Ectodermal cell (in vitro differentiated cells): Measurements from ENCODE around the gene B3GNT2.
A peak's percentile ranks its signal among the peaks of the same experiment; 100 is the strongest.

Experiments used
- H3K27ac ChIP-seq: 2 replicates; pipeline ENCODE4 v1.7.0; 2013; ENCODE audit warnings: mild to moderate bottlenecking, low read depth, low read length; ENCODE audit not compliant: insufficient read depth, poor library complexity, severe bottlenecking
- H3K27me3 ChIP-seq: 2 replicates; pipeline ENCODE4 v1.7.0; 2013; ENCODE audit warnings: mild to moderate bottlenecking, low read length; ENCODE audit not compliant: insufficient read depth, control insufficient read depth, poor library complexity, severe bottlenecking
- H3K36me3 ChIP-seq: one replicate; pipeline ENCODE4 v1.7.0; 2013; ENCODE audit warnings: low read length; ENCODE audit not compliant: control insufficient read depth, insufficient read depth
- H3K4me1 ChIP-seq: one replicate; pipeline ENCODE4 v1.7.0; 2013; ENCODE audit warnings: low read length; ENCODE audit not compliant: control insufficient read depth, insufficient read depth
- H3K4me3 ChIP-seq: 2 replicates; pipeline ENCODE4 v1.7.0; 2013; ENCODE audit warnings: low read depth, low read length, control low read depth; ENCODE audit not compliant: insufficient read depth
- H3K9me3 ChIP-seq: 2 replicates; pipeline ENCODE4 v1.7.0; 2013; ENCODE audit warnings: mild to moderate bottlenecking, low read length, moderate library complexity; ENCODE audit not compliant: control insufficient read depth
- WGBS, 2 experiments: methylation state at CpG; one replicate each; pipeline ENCODE4 v1.1.7; 2013; ENCODE audit warnings: missing lambda C conversion rate in 2 of 2; 5-methylcytosine and 5-hydroxymethylcytosine counted together

B3GNT2 gene

DNA sequence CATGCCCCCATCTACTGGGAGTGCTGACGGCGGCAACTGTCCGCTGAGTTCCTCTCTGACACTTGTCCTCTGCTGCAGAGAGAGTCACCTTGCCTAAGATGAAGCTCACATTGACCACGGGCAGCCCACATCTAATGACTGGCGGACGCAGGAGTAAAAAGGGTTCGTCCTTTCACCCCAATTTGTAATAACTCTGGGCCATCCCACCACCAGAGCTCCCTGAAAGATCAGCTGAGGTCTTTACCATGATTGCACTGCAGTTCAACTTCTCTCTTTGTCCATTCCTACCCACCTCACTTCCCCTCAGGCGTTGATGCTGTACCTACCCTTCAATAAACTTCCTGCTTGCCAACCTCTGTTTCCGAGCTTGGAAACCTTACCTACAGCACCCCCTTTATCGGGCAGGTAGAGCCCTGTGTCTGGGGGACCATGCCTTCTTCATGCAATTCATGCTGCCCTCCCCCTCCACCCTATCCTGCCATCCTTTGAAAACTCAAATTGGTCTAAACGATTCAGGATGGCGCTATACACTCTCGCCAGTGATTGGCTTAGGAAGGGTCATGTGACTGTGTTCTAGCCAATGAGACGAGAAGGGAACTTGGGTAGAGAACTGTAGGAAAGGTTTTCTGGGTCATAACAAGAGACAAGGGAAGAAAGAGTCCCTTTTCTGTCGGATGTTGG lies 10.3 kb upstream of the B3GNT2 start:
- H3K4me3 ChIP-seq: no peak overlapping the region
- 94 to 95% methylated on average over 15 of the region's 15 CpGs for WGBS, 2 experiments
- no peaks in the 10 kb centered on the region for H3K36me3 ChIP-seq
- no peaks in the 10 kb centered on the region for H3K27me3 ChIP-seq
- no peaks in the 10 kb centered on the region for H3K9me3 ChIP-seq
- H3K4me1 ChIP-seq: peaks cover 8% of the 10 kb centered on the region
- no peak overlapping the region for H3K27ac ChIP-seq

DNA sequence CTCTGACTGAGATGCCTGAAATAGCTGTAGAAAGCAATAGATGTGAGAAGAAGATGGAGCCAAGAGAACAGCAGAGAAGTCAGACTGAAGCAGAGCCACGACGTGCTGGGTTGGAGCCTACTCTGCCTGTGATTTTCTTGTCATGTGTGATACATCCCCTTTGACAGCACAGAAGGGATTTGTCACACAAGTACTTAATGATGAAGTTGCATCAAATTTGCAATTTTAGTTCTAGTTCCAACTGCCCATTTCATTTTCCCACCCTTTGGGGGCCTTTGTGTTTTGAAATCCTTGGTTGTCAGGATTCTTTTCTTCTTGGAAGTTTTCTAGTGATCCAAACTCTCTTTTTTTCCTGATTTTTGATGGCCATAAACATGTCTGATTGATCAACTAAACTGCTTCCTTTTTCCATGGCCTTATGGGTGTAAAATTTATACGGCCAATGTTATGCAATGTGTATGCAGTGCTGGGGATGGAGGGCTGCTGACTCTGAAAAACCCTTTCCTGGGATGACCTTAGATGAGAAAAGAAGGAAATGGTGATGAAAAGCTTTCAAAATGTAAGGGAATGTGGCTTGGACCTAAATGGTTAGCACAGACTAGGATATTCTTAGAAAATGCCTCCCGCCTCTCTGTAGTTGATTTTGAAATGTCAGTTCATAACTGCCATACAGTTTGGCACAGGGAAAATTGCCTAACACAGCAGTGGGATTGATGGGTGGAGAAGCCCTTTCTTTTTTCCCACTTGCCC lies 9.6 kb upstream of the B3GNT2 start:
- Histone ChIP-seq H3K27me3 (no peaks in the 10 kb centered on the region), H3K27ac (no peak overlapping the region), H3K36me3 (no peaks in the 10 kb centered on the region), H3K9me3 (no peaks in the 10 kb centered on the region), H3K4me1 (peaks cover 8% of the 10 kb centered on the region), H3K4me3 (no peak overlapping the region)
- WGBS, 2 experiments: 94% methylated on average over 4 of the region's 4 CpGs

DNA sequence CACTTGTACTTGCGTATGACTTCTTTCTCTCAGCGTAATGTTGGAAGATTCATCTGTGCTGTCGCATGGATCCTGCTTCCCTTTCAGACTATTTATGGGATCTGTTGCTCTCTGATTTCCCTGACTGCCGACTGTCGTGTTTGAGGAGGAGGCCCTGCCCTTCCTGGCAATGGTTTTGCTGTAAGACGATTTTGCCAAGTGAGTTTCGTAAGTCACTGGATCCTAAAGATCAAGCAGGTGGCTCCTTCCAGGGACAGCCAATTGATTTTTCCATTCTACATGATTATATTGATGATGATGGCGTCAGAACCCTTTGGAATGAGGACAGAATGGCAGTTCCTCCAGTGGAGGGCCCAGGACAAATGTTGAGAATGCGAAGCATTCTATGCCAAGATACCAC lies 8.7 kb upstream of the B3GNT2 start:
- no peaks in the 10 kb centered on the region for H3K27me3 ChIP-seq
- no peak overlapping the region for H3K4me3 ChIP-seq
- WGBS, 2 experiments: 93 to 95% methylated on average over 9 of the region's 9 CpGs
- no peaks in the 10 kb centered on the region for H3K9me3 ChIP-seq
- H3K4me1 ChIP-seq: no peaks in the 10 kb centered on the region
- H3K36me3 ChIP-seq: no peaks in the 10 kb centered on the region
- no peak overlapping the region for H3K27ac ChIP-seq

- H3K27ac ChIP-seq: no peak overlapping the region
- H3K36me3 ChIP-seq: no peaks in the 10 kb centered on the region
- WGBS, 2 experiments: 93 to 95% methylated on average over 3 of the region's 3 CpGs
- no peak overlapping the region for H3K4me3 ChIP-seq
- H3K4me1 ChIP-seq: no peaks in the 10 kb centered on the region
- H3K27me3 ChIP-seq: no peaks in the 10 kb centered on the region
- no peaks in the 10 kb centered on the region for H3K9me3 ChIP-seq
Observed at GRCh38 chr2:62188416-62188815, 7.5 kb upstream of the B3GNT2 start.

DNA sequence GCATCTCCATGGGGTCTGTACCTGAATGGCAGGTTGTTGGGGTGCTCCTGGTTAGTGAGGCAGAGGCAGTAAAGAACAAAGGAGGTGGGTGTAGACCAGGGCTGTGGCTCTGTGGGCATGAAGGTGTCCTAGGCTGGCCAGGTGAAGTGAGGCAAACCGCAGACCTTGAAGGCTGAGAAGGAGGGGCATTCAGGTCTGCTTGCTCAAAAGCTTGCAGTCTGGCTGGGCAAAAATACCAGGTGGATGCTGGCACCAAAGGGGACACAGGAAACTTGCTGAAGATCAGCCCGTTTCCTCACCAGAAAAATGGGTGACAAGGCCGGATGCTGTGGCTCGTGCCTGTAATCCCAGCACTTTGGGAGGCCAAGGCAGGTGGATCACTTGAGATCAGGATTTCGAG lies 6.7 kb upstream of the B3GNT2 start:
- Histone ChIP-seq H3K9me3 (no peaks in the 10 kb centered on the region), H3K27me3 (no peaks in the 10 kb centered on the region), H3K36me3 (no peaks in the 10 kb centered on the region), H3K4me3 (no peak overlapping the region), H3K27ac (no peak overlapping the region), H3K4me1 (no peaks in the 10 kb centered on the region)
- 90% methylated on average over 5 of the region's 5 CpGs for WGBS, 2 experiments

- Histone ChIP-seq H3K27me3 (no peaks in the 10 kb centered on the region), H3K9me3 (no peaks in the 10 kb centered on the region), H3K36me3 (no peaks in the 10 kb centered on the region), H3K27ac (no peak overlapping the region), H3K4me3 (no peak overlapping the region), H3K4me1 (no peaks in the 10 kb centered on the region)
- 94% methylated on average over 1 of the region's 1 CpG for WGBS, 2 experiments
Observed at GRCh38 chr2:62192811-62193210, 3.1 kb upstream of the B3GNT2 start.

- peaks cover 4% of the 10 kb centered on the region for H3K4me1 ChIP-seq
- H3K9me3 ChIP-seq: no peaks in the 10 kb centered on the region
- peak overlapping the region; percentile 70 for H3K4me3 ChIP-seq
- 94% methylated on average over 51 of the region's 51 CpGs for WGBS, 2 experiments
- H3K36me3 ChIP-seq: no peaks in the 10 kb centered on the region
- H3K27me3 ChIP-seq: no peaks in the 10 kb centered on the region
- H3K27ac ChIP-seq: no peak overlapping the region
Observed at GRCh38 chr2:62194558-62195420, 1.1 kb upstream of the B3GNT2 start.

- WGBS, 2 experiments: 0% methylated on average over 63 of the region's 63 CpGs
- peak overlapping the region; percentile 70 for H3K4me3 ChIP-seq
Observed at GRCh38 chr2:62196278-62196901, 475 bp downstream of the B3GNT2 start.

DNA sequence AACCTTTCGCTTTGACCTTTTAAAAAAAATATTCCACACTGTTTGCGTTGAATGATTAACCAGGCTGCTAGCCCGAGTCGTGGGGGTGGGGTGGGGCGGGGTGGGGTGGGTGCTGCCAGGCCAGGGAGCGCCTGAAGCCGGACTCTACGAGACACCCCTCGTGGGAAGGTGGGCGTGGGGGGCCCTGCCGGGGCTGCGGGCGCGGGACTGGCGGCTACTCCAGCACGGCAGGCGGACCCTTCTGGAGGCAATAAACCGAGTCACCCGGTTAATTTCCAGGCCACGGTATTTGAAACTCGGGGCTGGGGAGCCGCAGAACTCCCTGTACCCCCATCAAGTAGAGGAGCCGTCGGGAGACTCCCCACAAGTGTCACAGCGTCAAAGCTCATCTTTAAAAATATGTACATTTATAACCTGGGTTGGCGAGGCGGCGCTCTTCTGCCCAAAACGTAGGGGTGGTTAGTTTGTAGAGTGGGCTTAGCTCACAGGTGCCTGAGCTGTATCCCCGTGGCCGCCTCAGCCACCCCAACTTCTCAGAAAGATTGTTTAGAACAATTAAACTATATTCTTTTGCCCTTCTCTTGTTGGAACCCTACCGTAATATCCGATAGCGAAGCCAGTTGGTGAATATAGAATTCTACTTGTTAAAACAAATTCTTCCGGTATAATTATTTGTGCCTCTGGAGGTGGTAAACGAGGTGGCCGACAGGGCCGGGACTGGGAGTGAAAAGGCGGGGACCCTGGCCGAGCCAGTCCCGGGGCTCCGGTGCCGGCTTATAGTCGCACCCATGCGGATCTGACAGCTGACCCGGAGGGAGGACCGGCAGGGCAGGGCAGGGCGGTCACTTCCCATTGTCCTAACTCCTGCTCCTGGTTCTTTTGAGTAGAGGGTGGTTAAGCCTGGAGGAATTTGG lies 1.4 kb downstream of the B3GNT2 start:
- WGBS, 2 experiments: 0 to 1% methylated on average over 44 to 48 of the region's 48 CpGs
- Histone ChIP-seq H3K36me3 (no peaks in the 10 kb centered on the region), H3K27ac (no peak overlapping the region), H3K27me3 (no peaks in the 10 kb centered on the region), H3K4me3 (peak overlapping the region; percentile 70), H3K9me3 (no peaks in the 10 kb centered on the region), H3K4me1 (peaks cover 11% of the 10 kb centered on the region)

More at GRCh38 chr2:62196278-62196901, 475 bp downstream of the B3GNT2 start:
- H3K36me3 ChIP-seq: no peaks in the 10 kb centered on the region
- H3K9me3 ChIP-seq: no peaks in the 10 kb centered on the region
- peak overlapping the region; percentile 81 for H3K27ac ChIP-seq
- H3K27me3 ChIP-seq: no peaks in the 10 kb centered on the region
- H3K4me1 ChIP-seq: peaks cover 7% of the 10 kb centered on the region
